Measurements from ENCODE around the gene TADA2A.

DNA sequence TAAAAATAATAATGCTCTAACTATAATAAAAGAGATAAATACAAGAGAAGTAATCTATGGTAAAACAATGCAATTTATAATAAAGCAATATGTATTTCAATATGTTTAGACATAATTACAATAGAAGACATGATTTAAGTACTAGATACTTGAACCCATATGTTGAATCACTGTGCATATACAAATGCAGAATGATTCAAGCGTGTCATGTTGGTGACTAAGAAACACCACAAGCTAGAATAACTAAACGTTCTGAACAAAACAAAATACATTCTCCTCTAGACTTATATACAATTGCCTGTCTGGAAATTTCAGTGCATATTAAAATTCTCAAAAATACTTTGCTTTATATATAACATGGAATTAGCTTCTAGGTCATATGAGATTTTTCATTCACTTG lies 11.2 kb downstream of the TADA2A start:
- TF ChIP-seq, protein P1, sequence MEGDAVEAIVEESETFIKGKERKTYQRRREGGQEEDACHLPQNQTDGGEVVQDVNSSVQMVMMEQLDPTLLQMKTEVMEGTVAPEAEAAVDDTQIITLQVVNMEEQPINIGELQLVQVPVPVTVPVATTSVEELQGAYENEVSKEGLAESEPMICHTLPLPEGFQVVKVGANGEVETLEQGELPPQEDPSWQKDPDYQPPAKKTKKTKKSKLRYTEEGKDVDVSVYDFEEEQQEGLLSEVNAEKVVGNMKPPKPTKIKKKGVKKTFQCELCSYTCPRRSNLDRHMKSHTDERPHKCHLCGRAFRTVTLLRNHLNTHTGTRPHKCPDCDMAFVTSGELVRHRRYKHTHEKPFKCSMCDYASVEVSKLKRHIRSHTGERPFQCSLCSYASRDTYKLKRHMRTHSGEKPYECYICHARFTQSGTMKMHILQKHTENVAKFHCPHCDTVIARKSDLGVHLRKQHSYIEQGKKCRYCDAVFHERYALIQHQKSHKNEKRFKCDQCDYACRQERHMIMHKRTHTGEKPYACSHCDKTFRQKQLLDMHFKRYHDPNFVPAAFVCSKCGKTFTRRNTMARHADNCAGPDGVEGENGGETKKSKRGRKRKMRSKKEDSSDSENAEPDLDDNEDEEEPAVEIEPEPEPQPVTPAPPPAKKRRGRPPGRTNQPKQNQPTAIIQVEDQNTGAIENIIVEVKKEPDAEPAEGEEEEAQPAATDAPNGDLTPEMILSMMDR (IDR thresholded peaks at IDR 0.05): no peak
- no peak for TF ChIP-seq POLR2A (IDR thresholded peaks at IDR 0.05)
- TF ChIP-seq EP300 (IDR thresholded peaks at IDR 0.05): no peak
